Fibroblast of lung (primary cell): ENCODE data around the gene ATP6V0B.

ENCODE experiments used
- EZH2 ChIP-seq: IDR thresholded peaks from 2 replicates; pipeline ENCODE4 v1.5.1; 2012; ENCODE audit warnings: low read length, control low read depth, mild to moderate bottlenecking; ENCODE audit errors: missing control alignments
- TF ChIP-seq, protein P1 (sequence below), 2 donors: IDR thresholded peaks in 1 of 2; conservative IDR thresholded peaks in 1 of 2; 1 replicate in 1 of 2; 2 replicates in 1 of 2; pipeline ENCODE4 v1.5.1; 2011 to 2012; ENCODE audit warnings: low read length in 2 of 2, control low read depth in 1 of 2, inconsistent platforms in 1 of 2, low read depth in 1 of 2, mild to moderate bottlenecking in 1 of 2

DNA sequence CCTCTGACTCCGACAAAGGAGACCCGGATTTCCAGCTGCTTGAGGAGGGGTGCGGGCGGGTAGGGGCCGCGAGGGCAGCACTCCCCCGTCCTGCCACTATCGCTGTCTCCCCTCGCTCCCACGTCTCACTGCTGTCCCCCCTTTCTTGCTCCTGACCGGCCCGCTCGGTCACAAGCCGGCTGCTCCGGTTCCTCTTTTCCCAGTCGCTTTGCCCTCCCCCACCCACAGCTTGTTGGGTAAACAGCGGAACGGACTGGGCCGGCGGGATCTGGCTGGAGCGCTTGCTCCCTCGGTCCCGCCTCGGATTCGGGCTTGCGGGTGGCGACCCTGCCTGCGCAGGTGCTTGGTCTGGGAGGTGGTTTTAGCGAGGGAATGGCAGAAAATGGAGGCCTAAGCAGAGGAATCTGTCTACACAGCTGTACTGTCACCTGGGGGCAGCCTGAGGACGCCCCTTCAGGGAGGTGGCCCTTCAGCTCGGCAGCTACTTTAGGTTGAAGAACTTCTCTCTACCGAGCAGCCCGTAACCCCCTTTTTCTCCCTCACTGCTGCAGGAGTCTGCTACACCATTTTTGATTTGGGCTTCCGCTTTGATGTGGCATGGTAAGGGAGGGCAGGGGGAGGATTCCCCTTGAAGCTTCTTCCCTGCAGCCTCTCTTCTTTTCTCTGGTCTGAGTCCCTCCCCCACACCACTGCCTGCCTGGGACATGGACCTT, 645 bp downstream of the ATP6V0B start:
- TF ChIP-seq, protein P1, sequence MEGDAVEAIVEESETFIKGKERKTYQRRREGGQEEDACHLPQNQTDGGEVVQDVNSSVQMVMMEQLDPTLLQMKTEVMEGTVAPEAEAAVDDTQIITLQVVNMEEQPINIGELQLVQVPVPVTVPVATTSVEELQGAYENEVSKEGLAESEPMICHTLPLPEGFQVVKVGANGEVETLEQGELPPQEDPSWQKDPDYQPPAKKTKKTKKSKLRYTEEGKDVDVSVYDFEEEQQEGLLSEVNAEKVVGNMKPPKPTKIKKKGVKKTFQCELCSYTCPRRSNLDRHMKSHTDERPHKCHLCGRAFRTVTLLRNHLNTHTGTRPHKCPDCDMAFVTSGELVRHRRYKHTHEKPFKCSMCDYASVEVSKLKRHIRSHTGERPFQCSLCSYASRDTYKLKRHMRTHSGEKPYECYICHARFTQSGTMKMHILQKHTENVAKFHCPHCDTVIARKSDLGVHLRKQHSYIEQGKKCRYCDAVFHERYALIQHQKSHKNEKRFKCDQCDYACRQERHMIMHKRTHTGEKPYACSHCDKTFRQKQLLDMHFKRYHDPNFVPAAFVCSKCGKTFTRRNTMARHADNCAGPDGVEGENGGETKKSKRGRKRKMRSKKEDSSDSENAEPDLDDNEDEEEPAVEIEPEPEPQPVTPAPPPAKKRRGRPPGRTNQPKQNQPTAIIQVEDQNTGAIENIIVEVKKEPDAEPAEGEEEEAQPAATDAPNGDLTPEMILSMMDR (conservative IDR thresholded peaks at IDR 0.05 in 1 of 2, IDR thresholded peaks at IDR 0.05 in 1 of 2; ENCODE audit: low read depth in 1 of 2, low read length in 2 of 2) = no peak
- no peak for TF ChIP-seq EZH2
